ENCODE results near the gene TUBB4B.

The TUBB4B gene

GRCh38 chr9:137212520-137212919 lies 28.6 kb upstream of the TUBB4B start:
- no peak for TF ChIP-seq CTCF (IDR thresholded peaks at IDR 0.05; ENCODE audit: insufficient read depth, low read depth, low read length, missing control alignments)
- H3K4me3 ChIP-seq (ENCODE audit: low read length) = no peak overlapping the region
- DNase-seq (ENCODE audit: low read depth) = no peak

GRCh38 chr9:137213160-137214060 lies 27.7 kb upstream of the TUBB4B start:
- peak; percentile 19 for TF ChIP-seq CTCF (IDR thresholded peaks at IDR 0.05; ENCODE audit: insufficient read depth, low read depth, low read length, missing control alignments)
- DNase-seq (ENCODE audit: low read depth) = no peak
- no peak overlapping the region for H3K4me3 ChIP-seq (ENCODE audit: low read length)

GRCh38 chr9:137214620-137215019 lies 26.5 kb upstream of the TUBB4B start:
- TF ChIP-seq CTCF (IDR thresholded peaks at IDR 0.05; ENCODE audit: insufficient read depth, low read depth, low read length, missing control alignments) = no peak
- no peak for DNase-seq (ENCODE audit: low read depth)
- no peak overlapping the region for H3K4me3 ChIP-seq (ENCODE audit: low read length)

GRCh38 chr9:137215196-137215986 lies 25.7 kb upstream of the TUBB4B start:
- no peak for DNase-seq (ENCODE audit: low read depth)
- H3K4me3 ChIP-seq (ENCODE audit: low read length) = no peak overlapping the region
- TF ChIP-seq CTCF (IDR thresholded peaks at IDR 0.05; ENCODE audit: insufficient read depth, low read depth, low read length, missing control alignments) = no peak

GRCh38 chr9:137216188-137216965 lies 24.7 kb upstream of the TUBB4B start:
- no peak for DNase-seq (ENCODE audit: low read depth)
- TF ChIP-seq CTCF (IDR thresholded peaks at IDR 0.05; ENCODE audit: insufficient read depth, low read depth, low read length, missing control alignments) = no peak
- H3K4me3 ChIP-seq (ENCODE audit: low read length) = no peak overlapping the region

- TF ChIP-seq CTCF (IDR thresholded peaks at IDR 0.05; ENCODE audit: insufficient read depth, low read depth, low read length, missing control alignments) = peak; percentile 21
- peak overlapping the region; percentile 45 for H3K4me3 ChIP-seq (ENCODE audit: low read length)
- peak; percentile 87 for DNase-seq (ENCODE audit: low read depth)
Measured at GRCh38 chr9:137217276-137218211, 23.5 kb upstream of the TUBB4B start.

Measured in epithelial cell of esophagus (primary cell).